ENCODE data around the gene ZNF766. TPM values are rescaled to one million over a fixed set of nuclear protein-coding genes. Genes with fewer than 3 reads are reported as not detected.

ZNF766 gene
- total RNA-seq, 2 experiments from 2014 or later = 20.6 to 25.8 TPM

Small RNAs within 50 kb of the gene (microRNA-seq; reads per million reads assigned to microRNA genes)
- 17.0 reads per million, percentile 40 among the genes with 10 or more reads in this experiment for gene MIR643
- gene MIR6801 = not detected

Other genes with a start within 250 kb of the ZNF766 start
- gene ZNF614, start 241.2 kb upstream of the ZNF766 start, total RNA-seq = 10 to 100 TPM in 1 of 2 experiments, 1 to 10 TPM in 1; 8.7 to 11.5 TPM
- 10 to 100 TPM in 1 of 2 experiments, 1 to 10 TPM in 1; 8.8 to 15.1 TPM for gene ZNF432, start 220.7 kb upstream of the ZNF766 start, total RNA-seq
- 10 to 100 TPM; 22.3 to 30.4 TPM for gene ZNF841, start 173.8 kb upstream of the ZNF766 start, total RNA-seq
- 1 to 10 TPM; 6.8 to 7.8 TPM for gene ZNF616, start 129.6 kb upstream of the ZNF766 start, total RNA-seq
- gene ZNF836, start 98.0 kb upstream of the ZNF766 start, total RNA-seq = 10 to 100 TPM; 12.6 to 14.6 TPM
- gene PPP2R1A, start 79.5 kb upstream of the ZNF766 start, total RNA-seq = 100 to 1,000 TPM; 168 to 207 TPM
- gene ZNF480, start 27.6 kb downstream of the ZNF766 start, total RNA-seq = 10 to 100 TPM; 10.6 to 14.3 TPM
- 1 to 10 TPM; 1.4 to 2.0 TPM for gene ZNF610, start 66.7 kb downstream of the ZNF766 start, total RNA-seq
- gene ZNF880, start 100.3 kb downstream of the ZNF766 start, total RNA-seq = 10 to 100 TPM; 11.9 to 18.8 TPM
- 10 to 100 TPM; 11.7 to 15.0 TPM for gene ZNF528, start 128.3 kb downstream of the ZNF766 start, total RNA-seq
- gene ZNF534, start 159.6 kb downstream of the ZNF766 start, total RNA-seq = not detected
- 1 to 10 TPM; 1.8 to 1.9 TPM for gene ZNF578, start 184.0 kb downstream of the ZNF766 start, total RNA-seq

Measured in activated CD8-positive, alpha-beta memory T cell treated with anti-CD3 and anti-CD28 coated beads, Interleukin-2, amount 10 ng/mL, durations not matched to agents 7 days and 5 days (primary cell).